Right lobe of liver (tissue), 6 donors: ENCODE measurements around the gene HSPA1A. TPM values are rescaled to one million over a fixed set of nuclear protein-coding genes. Genes with fewer than 3 reads are reported as not detected.
A peak's percentile ranks its signal among the peaks of the same experiment; 100 is the strongest.

Experiments used
- ATAC-seq, 4 donors: fragments of 200-7000 bp; cut with Tn5 transposase; one replicate each; pipeline ENCODE4 v1.9.1; 2020; ENCODE audit warnings: mild to moderate bottlenecking in 4 of 4, moderate library complexity in 4 of 4
- DNase-seq, 3 donors: peaks; one replicate each; pipeline ENCODE4 v3.0.0-alpha.2; 2020
- H3K27ac ChIP-seq, 3 donors: fragments of 200-600 bp; one replicate each; pipeline ENCODE4 v1.8.0; 2022
- H3K27me3 ChIP-seq, 2 donors: fragments of 200-600 bp; one replicate each; pipeline ENCODE4 v1.8.0; 2022
- H3K36me3 ChIP-seq, 4 donors: fragments of 200-600 bp; sonication (generic) in 1 of 4; one replicate each; pipeline versions ENCODE4 v1.5.1 to v1.8.0; 2017 to 2022; ENCODE audit warnings: control low read depth in 1 of 4
- H3K4me1 ChIP-seq, 4 donors: fragments of 200-600 bp; sonication (generic) in 1 of 4; one replicate each; pipeline versions ENCODE4 v1.5.1 to v1.8.0; 2017 to 2022; ENCODE audit warnings: control low read depth in 1 of 4
- H3K4me3 ChIP-seq, 3 donors: fragments of 200-600 bp; one replicate each; pipeline ENCODE4 v1.8.0; 2022
- H3K9me3 ChIP-seq, 4 donors: fragments of 200-600 bp; sonication (generic) in 1 of 4; one replicate each; pipeline versions ENCODE4 v1.5.1 to v1.8.0; 2017 to 2022; ENCODE audit warnings: control low read depth in 1 of 4
- CTCF ChIP-seq, 4 donors: fragments of 200-600 bp in 3 of 4; fragments of 450-650 bp in 1 of 4; IDR thresholded peaks; one replicate each; pipeline versions ENCODE4 v1.5.1 to v1.8.0; 2016 to 2022; ENCODE audit warnings: antibody characterized with exemption in 4 of 4, mild to moderate bottlenecking in 2 of 4
- POLR2A ChIP-seq: fragments of 450-650 bp; IDR thresholded peaks from one replicate; pipeline ENCODE4 v1.6.1; 2017; ENCODE audit warnings: antibody characterized with exemption, mild to moderate bottlenecking
- WGBS: methylation state at CpG from one replicate; pipeline ENCODE4 v1.1.6; 2018; ENCODE audit warnings: low coverage, low lambda C conversion rate; ENCODE audit not compliant: insufficient coverage; ENCODE audit errors: missing lambda C conversion rate; 5-methylcytosine and 5-hydroxymethylcytosine counted together
- intact Hi-C, 2 donors: fragments of 100-400 bp; cut with DNase I; formaldehyde crosslinking; loops; one replicate each; pipeline versions ENCODE4 v1.11.2 to v1.14.1; 2022
- total RNA-seq, 6 experiments: library from RNA; depleted of rRNA in 2 of 6; stranded (reverse); fragments of >200 nt in 2 of 6; fragmentation: NEBNext Ultra II Directional in 3 of 6; extraction: Animal tissue kit (Norgen Biotek cat#: 25700) in 3 of 6; gene quantifications; one replicate each; pipeline versions ENCODE4 v1.1.0 to v1.2.4, GENCODE V29; 2016 to 2023
- donor health status: DM: no; HTN: yes; CAD: no.
- donor health status: DM: no; HTN: no; CAD: no.
- donor health status: DM: no; HTN: no; CAD: no.
- donor health status: DM: no; HTN: yes; CAD: no.
- donor health status: DM: no; HTN: yes; CAD: no.

The HSPA1A gene
- total RNA-seq, 6 experiments from 2014 or later: 73.2 to 442 (median 80.2) TPM

GRCh38 chr6:31777667-31778050 is 37.7 kb upstream of the HSPA1A start:
- 93% methylated on average over 3 of the region's 5 CpGs for WGBS

GRCh38 chr6:31778193-31778592 is 37.1 kb upstream of the HSPA1A start:
- Histone ChIP-seq H3K27ac (peak overlapping the region in 1 of 3 donors; percentile 58), H3K36me3 (peaks cover 0 to 24% (median 11%) of the 10 kb centered on the region in 4 donors), H3K4me1 (peaks cover 0 to 27% (median 6%) of the 10 kb centered on the region in 4 donors), H3K9me3 (no peaks in the 10 kb centered on the region), H3K4me3 (no peak overlapping the region), H3K27me3 (no peaks in the 10 kb centered on the region)
- intact Hi-C loops: loop anchor here (10.0 kb wide), 1 partner anchor 57 kb away; no protein-coding TSS in a partner anchor
- 80% methylated on average over 2 of the region's 5 CpGs for WGBS
- no peak for DNase-seq
- no peak for ATAC-seq
- no peak for TF ChIP-seq POLR2A
- no peak for TF ChIP-seq CTCF (IDR thresholded peaks at IDR 0.05)

More at GRCh38 chr6:31777667-31778050, 37.7 kb upstream of the HSPA1A start:
- intact Hi-C loops: loop anchor here (10.0 kb wide), 1 partner anchor 57 kb away; no protein-coding TSS in a partner anchor
- no peak for DNase-seq
- peak overlapping the region; percentile 52 to 61 (median 58) for H3K27ac ChIP-seq
- peaks cover 0 to 24% (median 9%) of the 10 kb centered on the region in 4 donors for H3K36me3 ChIP-seq
- H3K9me3 ChIP-seq: no peaks in the 10 kb centered on the region
- ATAC-seq: no peak
- TF ChIP-seq CTCF (IDR thresholded peaks at IDR 0.05): no peak
- no peak for TF ChIP-seq POLR2A
- peaks cover 0 to 30% (median 6%) of the 10 kb centered on the region in 4 donors for H3K4me1 ChIP-seq
- H3K4me3 ChIP-seq: no peak overlapping the region
- no peaks in the 10 kb centered on the region for H3K27me3 ChIP-seq

- intact Hi-C loops: loop anchor here (10.0 kb wide), 1 partner anchor 56 kb away; no protein-coding TSS in a partner anchor
- Histone ChIP-seq H3K36me3 (peaks cover 0 to 31% (median 15%) of the 10 kb centered on the region in 4 donors), H3K27me3 (no peaks in the 10 kb centered on the region), H3K27ac (no peak overlapping the region), H3K4me1 (peaks cover 0 to 25% (median 6%) of the 10 kb centered on the region in 4 donors), H3K4me3 (no peak overlapping the region), H3K9me3 (no peaks in the 10 kb centered on the region)
- peak in 1 of 4 donors; percentile 17 for ATAC-seq
- peak in 2 of 3 donors; percentile 48 to 78 for DNase-seq
- no peak for TF ChIP-seq CTCF (IDR thresholded peaks at IDR 0.05)
- no peak for TF ChIP-seq POLR2A
- WGBS: no CpG with 5 or more reads among the region's 43 CpGs
Measured at GRCh38 chr6:31778999-31779885, 36.1 kb upstream of the HSPA1A start.

GRCh38 chr6:31779908-31780307 is 35.4 kb upstream of the HSPA1A start:
- Histone ChIP-seq H3K36me3 (peaks cover 0 to 38% (median 18%) of the 10 kb centered on the region in 4 donors), H3K27ac (no peak overlapping the region), H3K9me3 (no peaks in the 10 kb centered on the region), H3K4me1 (peaks cover 0 to 25% (median 6%) of the 10 kb centered on the region in 4 donors), H3K27me3 (no peaks in the 10 kb centered on the region), H3K4me3 (no peak overlapping the region)
- TF ChIP-seq CTCF (IDR thresholded peaks at IDR 0.05): no peak
- TF ChIP-seq POLR2A: no peak
- intact Hi-C loops: loop anchor here (10.0 kb wide), 1 partner anchor 55 kb away; no protein-coding TSS in a partner anchor
- ATAC-seq: no peak
- DNase-seq: no peak
- no CpG with 5 or more reads among the region's 10 CpGs for WGBS
